Activated CD4-positive, alpha-beta T cell treated with anti-CD3 and anti-CD28 coated beads, Interleukin-2, Interleukin-4, amounts not matched to agents 100 ng/mL and 50 ng/mL, durations not matched to agents 16 hours and 8 hours (primary cell): ENCODE measurements around the gene MYRIP.
"Not testable (repeated sequence)": the region's sequence is repeated elsewhere in the genome, so short reads cannot be mapped to it uniquely, and the experiment has no call there.

Experiments
- DNase-seq: peaks from one replicate; pipeline ENCODE4 v3.0.0-alpha.2; 2020; ENCODE audit warnings: low spot score

Gene MYRIP

DNA sequence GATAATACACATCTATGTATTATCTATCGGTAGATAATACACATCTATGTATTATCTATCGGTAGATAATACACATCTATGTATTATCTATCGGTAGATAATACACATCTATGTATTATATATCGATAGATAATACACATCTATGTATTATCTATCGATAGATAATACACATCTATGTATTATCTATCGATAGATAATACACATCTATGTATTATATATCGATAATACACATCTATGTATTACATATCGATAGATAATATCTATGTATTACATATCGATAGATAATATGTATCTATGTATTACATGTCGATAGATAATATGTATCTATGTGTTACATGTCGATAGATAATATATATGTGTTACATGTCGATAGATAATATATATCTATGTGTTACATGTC is 275.0 kb downstream of the MYRIP start:
- not testable (repeated sequence) for DNase-seq

- DNase-seq: no peak
Observed at GRCh38 chr3:40086890-40087883, 277.8 kb downstream of the MYRIP start.

DNA sequence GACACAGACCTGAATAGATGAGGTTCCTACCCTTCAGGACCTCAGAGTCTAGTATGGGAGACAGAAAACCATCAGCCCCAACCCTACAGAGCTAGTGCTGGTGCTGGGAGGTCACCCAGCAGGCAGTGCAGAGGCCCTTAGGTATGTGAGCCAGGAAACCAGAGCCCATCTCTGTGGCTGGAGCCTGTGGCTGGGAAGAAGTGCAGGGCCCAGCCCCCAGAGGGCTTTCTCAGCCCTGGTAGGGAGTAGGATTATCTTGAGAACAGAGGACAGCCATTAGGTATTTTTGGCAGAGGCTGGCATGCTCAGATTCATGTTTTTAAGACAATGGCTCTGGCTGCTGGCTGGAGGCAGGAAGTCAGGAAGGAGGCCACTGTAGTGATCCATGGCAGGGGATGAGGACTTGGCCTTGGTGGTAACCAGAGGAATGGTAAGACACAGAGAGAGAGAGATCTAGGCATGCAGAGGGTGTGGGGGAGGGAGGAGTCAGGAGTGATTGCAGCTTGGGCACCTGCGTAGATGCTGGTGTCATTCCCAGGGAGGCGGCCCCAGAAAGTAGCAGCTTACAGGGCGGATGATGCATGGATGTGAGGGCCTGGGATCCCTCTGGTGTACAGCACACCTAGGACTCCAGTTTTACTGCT is 279.2 kb downstream of the MYRIP start:
- no peak for DNase-seq

GRCh38 chr3:40096661-40097111 is 287.3 kb downstream of the MYRIP start:
- DNase-seq: no peak

GRCh38 chr3:40097131-40098117 is 288.0 kb downstream of the MYRIP start:
- no peak for DNase-seq

DNA sequence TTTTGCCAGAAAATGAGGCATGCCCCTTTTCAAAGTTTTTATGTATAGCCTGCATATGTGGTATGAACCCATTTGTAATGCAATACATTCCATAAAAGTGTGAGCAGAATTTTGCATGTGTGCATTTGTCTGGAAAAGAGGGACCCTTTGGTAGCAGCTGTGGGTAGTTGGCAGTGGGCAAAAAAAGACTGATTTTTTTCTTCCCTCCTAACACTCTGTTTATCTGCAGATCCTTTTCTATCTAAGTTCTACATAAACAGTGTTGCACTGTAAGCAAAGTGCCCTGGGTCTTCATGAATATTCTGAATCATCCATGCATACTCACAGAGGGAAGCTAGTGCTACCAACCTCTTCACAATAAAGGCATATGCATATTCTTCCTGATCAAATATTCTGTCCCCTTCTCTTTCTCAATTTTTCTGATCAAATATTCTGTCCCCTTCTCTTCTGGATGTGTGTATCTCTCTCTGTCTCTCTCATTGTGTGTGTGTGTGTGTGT is 288.9 kb downstream of the MYRIP start:
- no peak for DNase-seq

GRCh38 chr3:40099871-40100270 is 290.5 kb downstream of the MYRIP start:
- DNase-seq: no peak

DNA sequence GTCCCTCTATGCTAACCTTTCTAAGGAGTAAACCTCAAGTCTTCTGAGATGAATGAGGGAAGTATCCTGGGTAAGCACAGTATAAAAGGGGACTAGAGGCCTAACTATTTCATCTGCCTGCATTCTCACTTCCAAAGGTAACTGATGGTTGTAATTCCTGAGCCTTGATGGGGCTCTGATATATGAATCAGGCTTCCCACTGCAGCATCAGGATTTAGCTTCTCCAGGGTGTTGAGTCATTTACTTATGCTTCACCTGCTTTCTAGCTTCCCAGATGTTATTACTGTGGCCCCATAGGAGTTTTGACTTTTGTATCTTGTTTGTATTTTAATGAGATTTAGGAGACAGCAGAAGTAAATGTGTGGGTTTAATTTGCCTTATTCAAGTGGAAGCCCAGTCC is 292.8 kb downstream of the MYRIP start:
- DNase-seq: no peak

DNA sequence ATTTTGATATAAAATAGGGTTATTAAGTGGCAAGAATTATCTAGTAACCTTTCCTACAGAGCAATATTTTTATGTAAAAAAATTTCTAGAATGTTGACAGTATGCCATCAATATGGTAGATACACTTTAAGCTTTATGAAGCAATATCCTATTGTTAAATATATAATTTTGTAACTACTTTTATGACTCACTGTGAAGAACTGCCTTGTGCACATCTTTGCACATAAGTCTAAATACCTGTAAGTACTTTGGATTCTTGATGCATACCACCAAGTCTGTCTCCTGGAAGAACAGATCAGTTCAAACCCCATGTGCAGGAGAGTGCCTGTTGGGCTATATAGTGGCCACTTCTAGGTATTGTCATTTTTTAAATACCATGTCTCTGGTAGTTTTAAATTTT is 294.4 kb downstream of the MYRIP start:
- no peak for DNase-seq

DNA sequence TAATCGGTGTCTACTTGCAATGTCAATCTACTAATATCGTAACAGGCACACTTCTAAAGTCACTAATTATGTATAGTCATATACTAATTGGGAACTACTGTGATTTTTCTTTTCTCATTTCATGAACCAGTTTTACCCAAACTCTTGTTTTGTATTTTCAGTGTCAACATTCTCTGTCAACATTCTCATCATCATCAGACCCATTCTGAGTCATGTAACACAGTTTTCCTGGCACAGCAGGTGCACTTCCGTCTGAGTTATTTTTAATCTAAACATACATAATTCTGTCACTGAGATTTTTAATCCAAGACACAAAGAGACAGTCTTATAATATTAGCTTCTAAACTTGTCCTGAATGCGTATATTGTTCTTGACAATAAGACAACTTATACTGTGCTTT is 295.0 kb downstream of the MYRIP start:
- no peak for DNase-seq

DNA sequence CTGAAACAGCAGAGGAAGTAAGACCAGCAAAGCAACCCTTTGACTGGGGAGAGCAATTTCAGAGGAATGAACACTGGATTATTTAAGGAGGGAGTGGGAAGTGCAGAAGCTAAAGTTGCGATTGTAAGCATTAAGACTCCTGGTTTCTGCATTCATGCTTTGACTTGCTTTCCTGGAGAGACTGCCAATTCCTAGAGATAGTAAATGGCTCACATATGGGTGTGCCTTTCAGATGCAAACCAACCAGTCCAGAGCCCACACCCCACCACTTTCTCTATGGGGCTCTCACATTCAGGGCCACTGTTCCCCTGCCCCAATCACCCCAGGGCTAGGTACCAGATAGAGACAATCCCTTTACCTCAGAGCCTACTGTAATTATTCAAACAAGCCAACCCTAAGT is 299.2 kb downstream of the MYRIP start:
- DNase-seq: no peak

- no peak for DNase-seq
Observed at GRCh38 chr3:40109641-40110490, 300.5 kb downstream of the MYRIP start.

DNA sequence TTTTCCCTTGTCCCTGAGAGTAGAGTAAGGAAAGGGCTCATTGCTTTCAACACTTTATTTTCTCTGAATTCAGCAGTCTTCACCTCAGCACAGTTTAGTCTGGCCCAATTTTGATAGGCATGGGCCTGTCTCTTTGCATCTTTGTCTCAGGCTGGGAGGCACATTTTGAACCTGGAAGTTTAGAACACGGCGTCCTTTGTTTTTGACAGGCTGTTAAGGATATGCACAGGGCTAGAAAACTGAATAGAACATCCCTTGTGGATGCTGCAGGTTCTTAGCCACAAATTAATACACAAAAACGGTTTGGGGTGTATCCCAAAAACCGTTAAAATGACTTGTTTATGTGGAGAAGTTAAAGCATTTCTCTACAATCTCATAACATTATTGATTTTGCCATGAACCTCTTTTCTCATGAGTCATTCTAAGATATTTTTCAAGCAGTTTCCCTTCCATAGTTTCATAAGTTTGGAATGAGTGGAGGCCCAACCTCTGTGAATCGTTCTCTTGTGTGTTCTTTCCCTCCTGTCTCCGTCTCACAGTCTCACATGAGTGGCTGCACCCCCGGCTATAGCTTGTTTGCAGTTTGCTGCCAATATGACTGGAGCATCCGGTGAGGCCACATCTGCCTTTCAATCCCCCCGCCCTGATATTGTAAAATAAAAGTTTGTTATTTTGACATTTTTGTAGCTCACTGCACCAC is 307.2 kb downstream of the MYRIP start:
- no peak for DNase-seq

GRCh38 chr3:40118091-40118490 is 308.7 kb downstream of the MYRIP start:
- no peak for DNase-seq

GRCh38 chr3:40120067-40120692 is 310.8 kb downstream of the MYRIP start:
- no peak for DNase-seq

- no peak for DNase-seq
Observed at GRCh38 chr3:40120806-40121205, 311.4 kb downstream of the MYRIP start.

GRCh38 chr3:40124918-40125317 is 315.5 kb downstream of the MYRIP start:
- no peak for DNase-seq

DNA sequence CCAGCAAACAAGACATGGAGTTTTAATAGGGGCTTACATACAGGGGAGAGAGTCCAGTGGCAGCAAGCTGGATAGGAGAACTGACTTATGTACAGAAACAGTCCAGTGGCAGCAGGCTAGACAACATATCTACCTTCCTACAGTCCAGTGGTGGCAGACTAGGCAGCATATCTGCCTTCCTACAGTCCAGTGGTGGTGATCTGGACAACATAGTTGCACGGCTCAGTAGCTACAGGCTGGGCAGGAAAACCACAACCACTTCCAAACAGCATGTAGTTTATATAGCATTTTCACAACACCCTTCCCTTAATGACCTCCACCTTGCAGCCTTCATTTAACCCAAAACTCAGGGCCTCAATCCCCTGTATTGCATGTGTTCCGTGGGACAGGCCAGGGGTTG is 318.8 kb downstream of the MYRIP start:
- no peak for DNase-seq

GRCh38 chr3:40129510-40129909 is 320.1 kb downstream of the MYRIP start:
- DNase-seq: no peak

DNA sequence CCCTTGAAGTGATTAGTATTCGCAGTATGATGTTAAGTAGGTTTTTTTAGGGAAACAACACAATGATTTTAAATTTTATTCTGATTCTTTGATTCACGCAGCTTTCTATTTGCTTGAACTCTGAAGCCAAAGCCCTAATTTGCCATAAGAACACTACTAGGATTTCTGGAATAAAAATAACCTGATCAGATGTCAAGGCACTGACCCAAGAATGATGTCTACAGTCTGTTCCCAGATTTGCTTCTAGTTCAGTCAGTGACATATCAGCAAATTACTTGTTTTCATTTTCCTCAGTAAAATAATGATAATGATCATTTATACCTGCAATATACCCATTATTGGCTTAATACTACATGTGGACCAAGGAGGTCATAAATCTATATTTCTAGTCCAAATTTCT is 320.6 kb downstream of the MYRIP start:
- DNase-seq: no peak
